Measurements from ENCODE around the gene MRPL43.

MRPL43 gene

DNA sequence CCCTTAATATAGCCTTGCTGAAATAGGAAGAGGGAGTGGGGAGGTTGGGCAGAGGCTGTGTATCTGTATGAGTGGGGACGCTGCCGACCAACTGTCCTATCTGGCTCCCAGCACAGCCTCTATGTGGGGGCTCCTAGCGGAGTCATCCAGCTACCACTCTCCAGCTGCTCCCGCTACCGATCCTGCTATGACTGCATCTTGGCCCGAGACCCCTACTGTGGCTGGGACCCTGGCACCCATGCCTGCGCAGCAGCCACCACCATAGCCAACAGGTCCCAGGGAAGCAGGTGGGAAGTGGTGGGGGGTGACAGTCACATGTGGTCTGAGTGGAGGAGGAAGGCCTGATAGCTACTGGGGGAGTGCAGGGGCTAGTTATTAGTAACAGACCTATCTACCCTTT is 6.6 kb downstream of the MRPL43 start:
- TF ChIP-seq, protein P1, sequence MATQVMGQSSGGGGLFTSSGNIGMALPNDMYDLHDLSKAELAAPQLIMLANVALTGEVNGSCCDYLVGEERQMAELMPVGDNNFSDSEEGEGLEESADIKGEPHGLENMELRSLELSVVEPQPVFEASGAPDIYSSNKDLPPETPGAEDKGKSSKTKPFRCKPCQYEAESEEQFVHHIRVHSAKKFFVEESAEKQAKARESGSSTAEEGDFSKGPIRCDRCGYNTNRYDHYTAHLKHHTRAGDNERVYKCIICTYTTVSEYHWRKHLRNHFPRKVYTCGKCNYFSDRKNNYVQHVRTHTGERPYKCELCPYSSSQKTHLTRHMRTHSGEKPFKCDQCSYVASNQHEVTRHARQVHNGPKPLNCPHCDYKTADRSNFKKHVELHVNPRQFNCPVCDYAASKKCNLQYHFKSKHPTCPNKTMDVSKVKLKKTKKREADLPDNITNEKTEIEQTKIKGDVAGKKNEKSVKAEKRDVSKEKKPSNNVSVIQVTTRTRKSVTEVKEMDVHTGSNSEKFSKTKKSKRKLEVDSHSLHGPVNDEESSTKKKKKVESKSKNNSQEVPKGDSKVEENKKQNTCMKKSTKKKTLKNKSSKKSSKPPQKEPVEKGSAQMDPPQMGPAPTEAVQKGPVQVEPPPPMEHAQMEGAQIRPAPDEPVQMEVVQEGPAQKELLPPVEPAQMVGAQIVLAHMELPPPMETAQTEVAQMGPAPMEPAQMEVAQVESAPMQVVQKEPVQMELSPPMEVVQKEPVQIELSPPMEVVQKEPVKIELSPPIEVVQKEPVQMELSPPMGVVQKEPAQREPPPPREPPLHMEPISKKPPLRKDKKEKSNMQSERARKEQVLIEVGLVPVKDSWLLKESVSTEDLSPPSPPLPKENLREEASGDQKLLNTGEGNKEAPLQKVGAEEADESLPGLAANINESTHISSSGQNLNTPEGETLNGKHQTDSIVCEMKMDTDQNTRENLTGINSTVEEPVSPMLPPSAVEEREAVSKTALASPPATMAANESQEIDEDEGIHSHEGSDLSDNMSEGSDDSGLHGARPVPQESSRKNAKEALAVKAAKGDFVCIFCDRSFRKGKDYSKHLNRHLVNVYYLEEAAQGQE (IDR thresholded peaks at IDR 0.05; ENCODE audit: insufficient read depth in 1 of 2, low read depth in 2 of 2, low read length in 2 of 2), result no peak
- TF ChIP-seq POLR2AphosphoS5 (IDR thresholded peaks at IDR 0.05; ENCODE audit: low read depth, low read length), result no peak
- no peak for TF ChIP-seq FOXP2 (optimal IDR thresholded peaks at IDR 0.05; ENCODE audit: borderline replicate concordance, extremely low read depth, extremely low read length, insufficient read depth)
- no peak for TF ChIP-seq SIN3A (IDR thresholded peaks at IDR 0.05; ENCODE audit: borderline replicate concordance, insufficient read depth, low read length)
- TF ChIP-seq TAF1 (IDR thresholded peaks at IDR 0.05; ENCODE audit: borderline replicate concordance, insufficient read depth, low read length), result no peak

DNA sequence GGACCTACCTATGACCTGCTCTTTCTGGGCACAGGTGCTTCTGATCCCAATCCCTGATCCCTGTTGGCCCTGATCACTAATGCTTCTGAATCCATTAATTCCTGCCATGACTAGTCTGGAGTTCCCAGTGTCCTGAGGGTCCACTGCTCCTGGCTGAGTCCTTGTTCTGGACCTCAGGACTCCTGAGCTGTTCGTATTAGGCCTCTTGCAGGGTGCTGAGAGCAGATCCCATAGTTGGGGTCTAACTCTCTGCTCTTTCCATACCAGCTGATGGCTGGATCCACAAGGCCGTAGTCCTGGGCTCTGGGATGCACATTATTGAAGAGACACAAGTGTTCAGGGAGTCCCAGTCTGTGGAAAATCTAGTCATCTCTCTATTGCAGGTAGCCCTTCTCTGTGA is 7.0 kb downstream of the MRPL43 start:
- TF ChIP-seq, protein P1 (IDR thresholded peaks at IDR 0.05; ENCODE audit: insufficient read depth in 1 of 2, low read depth in 2 of 2, low read length in 2 of 2), result no peak
- TF ChIP-seq TAF1 (IDR thresholded peaks at IDR 0.05; ENCODE audit: borderline replicate concordance, insufficient read depth, low read length) (no peak), POLR2AphosphoS5 (IDR thresholded peaks at IDR 0.05; ENCODE audit: low read depth, low read length) (no peak)

DNA sequence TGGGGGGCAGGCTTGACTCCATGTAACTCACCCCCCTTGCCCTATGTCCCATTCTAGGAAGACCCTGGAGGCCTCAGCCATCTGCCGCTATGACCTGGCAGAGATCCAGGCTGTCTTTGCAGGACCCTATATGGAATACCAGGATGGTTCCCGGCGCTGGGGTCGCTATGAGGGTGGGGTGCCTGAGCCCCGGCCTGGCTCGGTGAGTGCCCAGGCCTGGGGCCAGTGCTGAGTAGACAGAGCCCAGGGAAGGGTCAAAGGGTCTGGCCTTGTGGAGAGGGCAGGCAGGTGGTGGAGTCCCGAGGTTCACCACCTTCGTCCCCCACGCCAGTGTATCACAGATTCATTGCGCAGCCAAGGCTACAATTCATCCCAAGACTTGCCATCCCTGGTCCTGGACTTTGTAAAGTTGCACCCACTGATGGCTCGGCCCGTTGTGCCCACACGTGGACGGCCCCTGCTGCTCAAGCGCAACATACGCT is 7.5 kb downstream of the MRPL43 start:
- TF ChIP-seq POLR2AphosphoS5 (IDR thresholded peaks at IDR 0.05; ENCODE audit: low read depth, low read length), result no peak
- TF ChIP-seq TAF1 (IDR thresholded peaks at IDR 0.05; ENCODE audit: borderline replicate concordance, insufficient read depth, low read length), result no peak
- no peak for TF ChIP-seq FOXP2 (optimal IDR thresholded peaks at IDR 0.05; ENCODE audit: borderline replicate concordance, extremely low read depth, extremely low read length, insufficient read depth)
- TF ChIP-seq, protein P1 (IDR thresholded peaks at IDR 0.05; ENCODE audit: insufficient read depth in 1 of 2, low read depth in 2 of 2, low read length in 2 of 2), result no peak

DNA sequence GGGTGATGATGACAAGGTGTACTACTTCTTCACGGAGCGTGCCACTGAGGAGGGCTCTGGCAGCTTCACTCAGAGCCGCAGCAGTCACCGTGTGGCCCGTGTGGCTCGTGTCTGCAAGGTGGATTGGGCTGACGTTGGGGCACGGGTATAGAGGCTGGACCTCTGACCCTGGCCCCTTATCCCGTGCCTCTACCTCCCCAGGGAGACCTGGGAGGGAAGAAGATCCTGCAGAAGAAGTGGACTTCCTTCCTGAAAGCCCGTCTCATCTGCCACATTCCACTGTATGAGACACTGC is 8.4 kb downstream of the MRPL43 start:
- TF ChIP-seq, protein P1 (IDR thresholded peaks at IDR 0.05; ENCODE audit: insufficient read depth in 1 of 2, low read depth in 2 of 2, low read length in 2 of 2), result no peak
- TF ChIP-seq POLR2AphosphoS5 (IDR thresholded peaks at IDR 0.05; ENCODE audit: low read depth, low read length) (no peak), FOXP2 (optimal IDR thresholded peaks at IDR 0.05; ENCODE audit: borderline replicate concordance, extremely low read depth, extremely low read length, insufficient read depth) (no peak), TAF1 (IDR thresholded peaks at IDR 0.05; ENCODE audit: borderline replicate concordance, insufficient read depth, low read length) (no peak), SIN3A (IDR thresholded peaks at IDR 0.05; ENCODE audit: borderline replicate concordance, insufficient read depth, low read length) (no peak)

DNA sequence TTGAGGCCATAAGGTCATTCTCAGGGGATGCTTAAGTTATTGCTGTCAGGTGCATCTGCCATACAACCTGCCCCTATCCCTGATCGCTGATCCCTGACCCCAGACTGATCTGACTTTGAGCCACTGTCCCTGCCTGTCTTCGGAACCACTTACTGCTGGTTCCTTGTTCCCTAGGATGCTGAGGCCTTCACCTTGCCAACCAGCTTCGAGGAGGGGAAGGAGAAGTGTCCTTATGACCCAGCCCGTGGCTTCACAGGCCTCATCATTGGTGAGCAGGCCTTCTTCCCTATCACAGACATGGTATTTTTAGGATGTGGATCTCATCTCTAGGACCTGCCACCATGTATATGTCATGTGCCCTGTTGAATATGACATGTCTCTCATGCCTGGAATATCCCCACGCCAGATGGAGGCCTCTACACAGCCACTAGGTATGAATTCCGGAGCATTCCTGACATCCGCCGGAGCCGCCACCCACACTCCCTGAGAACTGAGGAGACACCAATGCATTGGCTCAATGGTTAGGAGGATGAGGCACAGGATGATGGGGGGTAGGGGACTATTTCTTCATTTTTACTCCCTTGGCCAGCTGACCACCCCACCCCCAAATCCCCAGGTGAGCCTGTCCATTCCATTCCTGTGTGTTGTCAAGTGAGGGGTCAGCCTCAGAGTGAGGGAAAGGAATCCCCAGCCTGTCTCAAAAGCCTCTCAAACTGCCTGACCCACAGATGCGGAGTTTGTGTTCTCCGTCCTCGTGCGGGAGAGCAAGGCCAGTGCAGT is 9.0 kb downstream of the MRPL43 start:
- TF ChIP-seq, protein P1 (IDR thresholded peaks at IDR 0.05; ENCODE audit: insufficient read depth in 1 of 2, low read depth in 2 of 2, low read length in 2 of 2), result no peak
- TF ChIP-seq TAF1 (IDR thresholded peaks at IDR 0.05; ENCODE audit: borderline replicate concordance, insufficient read depth, low read length) (no peak), POLR2AphosphoS5 (IDR thresholded peaks at IDR 0.05; ENCODE audit: low read depth, low read length) (no peak), FOXP2 (optimal IDR thresholded peaks at IDR 0.05; ENCODE audit: borderline replicate concordance, extremely low read depth, extremely low read length, insufficient read depth) (no peak), SIN3A (IDR thresholded peaks at IDR 0.05; ENCODE audit: borderline replicate concordance, insufficient read depth, low read length) (no peak)
